GM23338 (cell line): ENCODE measurements around the gene RYR1. TPM values are rescaled to one million over a fixed set of nuclear protein-coding genes. Genes with fewer than 3 reads are reported as not detected.

Experiments
- ATAC-seq: fragments of 200-7000 bp; cut with Tn5 transposase; 3 replicates; pipeline ENCODE4 v1.9.1; 2020
- DNase-seq: peaks from one replicate; pipeline ENCODE4 v3.0.0-alpha.2; 2015; ENCODE audit warnings: low spot score
- H2AFZ ChIP-seq: fragments of 200-600 bp; sonication (generic); 2 replicates; pipeline ENCODE4 v1.8.0; 2016; ENCODE audit warnings: antibody characterized with exemption, mild to moderate bottlenecking, moderate library complexity
- H3F3A ChIP-seq: fragments of 200-600 bp; sonication (generic); replicated peaks from 2 replicates; pipeline ENCODE4 v1.8.0; 2017; ENCODE audit warnings: antibody characterized with exemption, mixed run types, low read depth
- H3K27ac ChIP-seq: fragments of 200-600 bp; sonication (generic); 2 replicates; pipeline ENCODE4 v1.6.1; 2016; ENCODE audit warnings: low read depth
- H3K27me3 ChIP-seq: fragments of 200-600 bp; sonication (generic); 2 replicates; pipeline ENCODE4 v1.8.0; 2016; ENCODE audit warnings: mild to moderate bottlenecking, mixed run types, moderate library complexity; ENCODE audit not compliant: insufficient read depth
- H3K36me3 ChIP-seq: fragments of 200-600 bp; sonication (generic); 2 replicates; pipeline ENCODE4 v1.8.0; 2016; ENCODE audit warnings: mild to moderate bottlenecking; ENCODE audit not compliant: insufficient read depth
- H3K4me1 ChIP-seq: fragments of 200-600 bp; sonication (generic); 2 replicates; pipeline ENCODE4 v1.8.0; 2016; ENCODE audit warnings: mild to moderate bottlenecking, moderate library complexity; ENCODE audit not compliant: insufficient read depth
- H3K4me2 ChIP-seq: fragments of 200-600 bp; sonication (generic); 2 replicates; pipeline ENCODE4 v1.7.1; 2017; ENCODE audit warnings: mixed run types
- H3K4me3 ChIP-seq: fragments of 200-600 bp; sonication (generic); 2 replicates; pipeline ENCODE4 v1.6.1; 2016; ENCODE audit warnings: mixed run types
- H3K79me2 ChIP-seq: fragments of 200-600 bp; sonication (generic); replicated peaks from 2 replicates; pipeline ENCODE4 v1.8.0; 2017; ENCODE audit warnings: mild to moderate bottlenecking; ENCODE audit not compliant: insufficient read depth
- H3K9me2 ChIP-seq: fragments of 200-600 bp; sonication (generic); 2 replicates; pipeline ENCODE4 v1.8.0; 2017; ENCODE audit not compliant: insufficient read depth
- H4K20me1 ChIP-seq: fragments of 200-600 bp; sonication (generic); replicated peaks from 2 replicates; pipeline ENCODE4 v1.8.0; 2017; ENCODE audit warnings: mild to moderate bottlenecking; ENCODE audit not compliant: insufficient read depth
- H3K27ac Mint-ChIP-seq: 2 replicates; pipeline ENCODE4 v1.8.0; 2020; ENCODE audit warnings: inconsistent platforms, mild to moderate bottlenecking, moderate library complexity, mixed read lengths
- H3K27me3 Mint-ChIP-seq: 3 replicates; pipeline ENCODE4 v1.8.0; 2022; ENCODE audit warnings: low read depth, mild to moderate bottlenecking, moderate library complexity, mixed read lengths, inconsistent platforms; ENCODE audit not compliant: insufficient read depth, poor library complexity
- H3K36me3 Mint-ChIP-seq: 3 replicates; pipeline ENCODE4 v1.8.0; 2021; ENCODE audit warnings: low read depth, mild to moderate bottlenecking, inconsistent platforms, moderate library complexity, mixed read lengths
- H3K4me1 Mint-ChIP-seq: 3 replicates; pipeline ENCODE4 v1.8.0; 2020; ENCODE audit warnings: mild to moderate bottlenecking, inconsistent platforms, mixed read lengths
- H3K4me3 Mint-ChIP-seq: 3 replicates; pipeline ENCODE4 v1.8.0; 2021; ENCODE audit warnings: moderate library complexity, mild to moderate bottlenecking, inconsistent platforms, mixed read lengths
- H3K9me3 Mint-ChIP-seq: 3 replicates; pipeline ENCODE4 v1.8.0; 2020; ENCODE audit warnings: moderate library complexity, mild to moderate bottlenecking, inconsistent platforms, mixed read lengths
- CREB1 ChIP-seq: fragments of 250-450 bp; sonication (Bioruptor Pico); IDR thresholded peaks from 2 replicates; pipeline ENCODE4 v1.5.0; 2020; ENCODE audit warnings: low read depth, mild to moderate bottlenecking, moderate library complexity
- EZH2 ChIP-seq: fragments of 200-600 bp; sonication (generic); IDR thresholded peaks from one replicate; pipeline ENCODE4 v1.8.0; 2017; ENCODE audit warnings: antibody characterized with exemption, mild to moderate bottlenecking, low read depth; ENCODE audit not compliant: unreplicated experiment
- EZH2phosphoT487 ChIP-seq: fragments of 200-600 bp; sonication (generic); IDR thresholded peaks from one replicate; pipeline ENCODE4 v1.8.1; 2018; ENCODE audit warnings: antibody characterized with exemption; ENCODE audit not compliant: unreplicated experiment
- JUNB ChIP-seq: IDR thresholded peaks from one replicate; pipeline ENCODE4 v1.6.1; 2016; ENCODE audit warnings: antibody characterized with exemption; ENCODE audit not compliant: unreplicated experiment
- NANOG ChIP-seq: IDR thresholded peaks from 2 replicates; pipeline ENCODE4 v1.6.1; 2016; ENCODE audit warnings: antibody characterized with exemption, borderline replicate concordance
- POLR2AphosphoS5 ChIP-seq: IDR thresholded peaks from 2 replicates; pipeline ENCODE4 v1.6.1; 2016; ENCODE audit warnings: antibody characterized with exemption, low read depth
- REST ChIP-seq: IDR thresholded peaks from one replicate; pipeline ENCODE4 v1.6.1; 2018; ENCODE audit warnings: antibody characterized with exemption; ENCODE audit not compliant: unreplicated experiment
- STAT1 ChIP-seq: IDR thresholded peaks from one replicate; pipeline ENCODE4 v1.6.1; 2016; ENCODE audit warnings: antibody characterized with exemption; ENCODE audit not compliant: unreplicated experiment
- ZNF114 ChIP-seq: fragments of 250-450 bp; sonication (Bioruptor Pico); IDR thresholded peaks from 2 replicates; pipeline ENCODE4 v1.5.0; 2020; ENCODE audit warnings: mild to moderate bottlenecking, moderate library complexity
- ZNF331 ChIP-seq: fragments of 250-450 bp; sonication (Bioruptor Pico); IDR thresholded peaks from 2 replicates; pipeline ENCODE4 v1.5.0; 2020; ENCODE audit warnings: low read depth, mild to moderate bottlenecking, moderate library complexity
- polyA plus RNA-seq: library from polyadenylated mRNA; unstranded; fragments of >200 nt; fragmentation: Nextera tagmentation; extraction: Ambion mirVana; gene quantifications from 2 replicates; pipeline ENCODE4 v1.2.1, GENCODE V29; 2016
- total RNA-seq: library from RNA; depleted of rRNA; stranded (reverse); fragments of >200 nt; shearing (Covaris generic); gene quantifications from 2 replicates; pipeline ENCODE4 v1.2.3, GENCODE V29; 2014
- TF ChIP-seq, protein P1 (sequence below), 2 experiments: fragments of 200-600 bp in 1 of 2; sonication (generic) in 1 of 2; conservative IDR thresholded peaks; 2 replicates each; pipeline versions ENCODE4 v1.5.1 to v1.6.1; 2016 to 2017; ENCODE audit warnings: antibody characterized with exemption in 2 of 2, low read depth in 2 of 2, mild to moderate bottlenecking in 2 of 2, moderate library complexity in 1 of 2
- TF ChIP-seq, protein P2 (sequence below): IDR thresholded peaks from 2 replicates; pipeline ENCODE4 v1.6.1; 2016; ENCODE audit warnings: antibody characterized with exemption
- TF ChIP-seq, protein P3 (sequence below): fragments of 250-450 bp; sonication (Bioruptor Pico); IDR thresholded peaks from 2 replicates; pipeline ENCODE4 v1.5.0; 2020; ENCODE audit warnings: mild to moderate bottlenecking, moderate library complexity

RYR1 gene
- total and polyA plus RNA-seq, 2 experiments from 2014 or later = 4.0 to 26.7 TPM

DNA sequence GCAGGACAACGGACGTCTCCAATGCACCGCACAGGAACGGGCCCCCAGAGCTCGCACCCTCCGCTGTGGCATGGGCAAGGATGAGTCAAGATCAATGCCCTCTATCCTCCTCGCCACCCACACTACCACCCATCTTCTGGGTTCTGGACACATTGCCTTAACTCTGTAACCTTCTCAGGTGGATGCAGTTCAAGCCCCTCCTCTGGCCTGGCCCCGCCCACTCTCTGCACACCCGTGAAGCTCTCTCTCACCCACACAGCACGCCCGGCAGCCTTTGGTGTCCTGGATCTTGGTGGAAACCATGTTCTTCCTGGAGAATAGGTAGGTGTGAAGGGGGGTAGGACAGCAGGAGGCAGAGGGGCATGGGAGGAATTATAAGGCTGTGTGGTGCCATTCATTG, 163.6 kb downstream of the RYR1 start:
- H3K4me3 Mint-ChIP-seq = peak overlapping the region; percentile 94
- peaks cover 6% of the 10 kb centered on the region; the same call in 1 of the 3 replicates for H3K4me1 Mint-ChIP-seq
- H2AFZ ChIP-seq = peak overlapping the region; percentile 98
- no peaks in the 10 kb centered on the region; the same call in 2 of the 3 replicates for H3K36me3 Mint-ChIP-seq
- ATAC-seq (peak; percentile 3), DNase-seq (peak; percentile 35)
- no peaks in the 10 kb centered on the region for H3K9me2 ChIP-seq
- H3K4me1 ChIP-seq = no peaks in the 10 kb centered on the region
- no peaks in the 10 kb centered on the region for H3K79me2 ChIP-seq
- no peaks in the 10 kb centered on the region for H3K36me3 ChIP-seq
- no peaks in the 10 kb centered on the region for H3K27me3 ChIP-seq
- H3K9me3 Mint-ChIP-seq = no peaks in the 10 kb centered on the region
- peaks cover 15% of the 10 kb centered on the region for H3F3A ChIP-seq
- peaks cover 31% of the 10 kb centered on the region for H3K27me3 Mint-ChIP-seq
- no peak overlapping the region for H3K27ac Mint-ChIP-seq
- H3K27ac ChIP-seq = no peak overlapping the region
- peak overlapping the region; percentile 84 for H3K4me3 ChIP-seq
- H4K20me1 ChIP-seq = no peaks in the 10 kb centered on the region
- TF ChIP-seq STAT1 = no peak
- no peak for TF ChIP-seq EZH2
- TF ChIP-seq JUNB = no peak
- TF ChIP-seq ZNF114 = no peak
- TF ChIP-seq, protein P1, sequence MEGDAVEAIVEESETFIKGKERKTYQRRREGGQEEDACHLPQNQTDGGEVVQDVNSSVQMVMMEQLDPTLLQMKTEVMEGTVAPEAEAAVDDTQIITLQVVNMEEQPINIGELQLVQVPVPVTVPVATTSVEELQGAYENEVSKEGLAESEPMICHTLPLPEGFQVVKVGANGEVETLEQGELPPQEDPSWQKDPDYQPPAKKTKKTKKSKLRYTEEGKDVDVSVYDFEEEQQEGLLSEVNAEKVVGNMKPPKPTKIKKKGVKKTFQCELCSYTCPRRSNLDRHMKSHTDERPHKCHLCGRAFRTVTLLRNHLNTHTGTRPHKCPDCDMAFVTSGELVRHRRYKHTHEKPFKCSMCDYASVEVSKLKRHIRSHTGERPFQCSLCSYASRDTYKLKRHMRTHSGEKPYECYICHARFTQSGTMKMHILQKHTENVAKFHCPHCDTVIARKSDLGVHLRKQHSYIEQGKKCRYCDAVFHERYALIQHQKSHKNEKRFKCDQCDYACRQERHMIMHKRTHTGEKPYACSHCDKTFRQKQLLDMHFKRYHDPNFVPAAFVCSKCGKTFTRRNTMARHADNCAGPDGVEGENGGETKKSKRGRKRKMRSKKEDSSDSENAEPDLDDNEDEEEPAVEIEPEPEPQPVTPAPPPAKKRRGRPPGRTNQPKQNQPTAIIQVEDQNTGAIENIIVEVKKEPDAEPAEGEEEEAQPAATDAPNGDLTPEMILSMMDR (conservative IDR thresholded peaks at IDR 0.05; ENCODE audit: low read depth in 2 of 2) = no peak
- TF ChIP-seq POLR2AphosphoS5 = no peak
- no peak for TF ChIP-seq EZH2phosphoT487
- TF ChIP-seq NANOG = no peak
- no peak for TF ChIP-seq CREB1
- TF ChIP-seq ZNF331 (CRISPR knock-in tag) = no peak
- TF ChIP-seq, protein P2, sequence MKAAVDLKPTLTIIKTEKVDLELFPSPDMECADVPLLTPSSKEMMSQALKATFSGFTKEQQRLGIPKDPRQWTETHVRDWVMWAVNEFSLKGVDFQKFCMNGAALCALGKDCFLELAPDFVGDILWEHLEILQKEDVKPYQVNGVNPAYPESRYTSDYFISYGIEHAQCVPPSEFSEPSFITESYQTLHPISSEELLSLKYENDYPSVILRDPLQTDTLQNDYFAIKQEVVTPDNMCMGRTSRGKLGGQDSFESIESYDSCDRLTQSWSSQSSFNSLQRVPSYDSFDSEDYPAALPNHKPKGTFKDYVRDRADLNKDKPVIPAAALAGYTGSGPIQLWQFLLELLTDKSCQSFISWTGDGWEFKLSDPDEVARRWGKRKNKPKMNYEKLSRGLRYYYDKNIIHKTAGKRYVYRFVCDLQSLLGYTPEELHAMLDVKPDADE = no peak
- no peak for TF ChIP-seq REST
- TF ChIP-seq, protein P3, sequence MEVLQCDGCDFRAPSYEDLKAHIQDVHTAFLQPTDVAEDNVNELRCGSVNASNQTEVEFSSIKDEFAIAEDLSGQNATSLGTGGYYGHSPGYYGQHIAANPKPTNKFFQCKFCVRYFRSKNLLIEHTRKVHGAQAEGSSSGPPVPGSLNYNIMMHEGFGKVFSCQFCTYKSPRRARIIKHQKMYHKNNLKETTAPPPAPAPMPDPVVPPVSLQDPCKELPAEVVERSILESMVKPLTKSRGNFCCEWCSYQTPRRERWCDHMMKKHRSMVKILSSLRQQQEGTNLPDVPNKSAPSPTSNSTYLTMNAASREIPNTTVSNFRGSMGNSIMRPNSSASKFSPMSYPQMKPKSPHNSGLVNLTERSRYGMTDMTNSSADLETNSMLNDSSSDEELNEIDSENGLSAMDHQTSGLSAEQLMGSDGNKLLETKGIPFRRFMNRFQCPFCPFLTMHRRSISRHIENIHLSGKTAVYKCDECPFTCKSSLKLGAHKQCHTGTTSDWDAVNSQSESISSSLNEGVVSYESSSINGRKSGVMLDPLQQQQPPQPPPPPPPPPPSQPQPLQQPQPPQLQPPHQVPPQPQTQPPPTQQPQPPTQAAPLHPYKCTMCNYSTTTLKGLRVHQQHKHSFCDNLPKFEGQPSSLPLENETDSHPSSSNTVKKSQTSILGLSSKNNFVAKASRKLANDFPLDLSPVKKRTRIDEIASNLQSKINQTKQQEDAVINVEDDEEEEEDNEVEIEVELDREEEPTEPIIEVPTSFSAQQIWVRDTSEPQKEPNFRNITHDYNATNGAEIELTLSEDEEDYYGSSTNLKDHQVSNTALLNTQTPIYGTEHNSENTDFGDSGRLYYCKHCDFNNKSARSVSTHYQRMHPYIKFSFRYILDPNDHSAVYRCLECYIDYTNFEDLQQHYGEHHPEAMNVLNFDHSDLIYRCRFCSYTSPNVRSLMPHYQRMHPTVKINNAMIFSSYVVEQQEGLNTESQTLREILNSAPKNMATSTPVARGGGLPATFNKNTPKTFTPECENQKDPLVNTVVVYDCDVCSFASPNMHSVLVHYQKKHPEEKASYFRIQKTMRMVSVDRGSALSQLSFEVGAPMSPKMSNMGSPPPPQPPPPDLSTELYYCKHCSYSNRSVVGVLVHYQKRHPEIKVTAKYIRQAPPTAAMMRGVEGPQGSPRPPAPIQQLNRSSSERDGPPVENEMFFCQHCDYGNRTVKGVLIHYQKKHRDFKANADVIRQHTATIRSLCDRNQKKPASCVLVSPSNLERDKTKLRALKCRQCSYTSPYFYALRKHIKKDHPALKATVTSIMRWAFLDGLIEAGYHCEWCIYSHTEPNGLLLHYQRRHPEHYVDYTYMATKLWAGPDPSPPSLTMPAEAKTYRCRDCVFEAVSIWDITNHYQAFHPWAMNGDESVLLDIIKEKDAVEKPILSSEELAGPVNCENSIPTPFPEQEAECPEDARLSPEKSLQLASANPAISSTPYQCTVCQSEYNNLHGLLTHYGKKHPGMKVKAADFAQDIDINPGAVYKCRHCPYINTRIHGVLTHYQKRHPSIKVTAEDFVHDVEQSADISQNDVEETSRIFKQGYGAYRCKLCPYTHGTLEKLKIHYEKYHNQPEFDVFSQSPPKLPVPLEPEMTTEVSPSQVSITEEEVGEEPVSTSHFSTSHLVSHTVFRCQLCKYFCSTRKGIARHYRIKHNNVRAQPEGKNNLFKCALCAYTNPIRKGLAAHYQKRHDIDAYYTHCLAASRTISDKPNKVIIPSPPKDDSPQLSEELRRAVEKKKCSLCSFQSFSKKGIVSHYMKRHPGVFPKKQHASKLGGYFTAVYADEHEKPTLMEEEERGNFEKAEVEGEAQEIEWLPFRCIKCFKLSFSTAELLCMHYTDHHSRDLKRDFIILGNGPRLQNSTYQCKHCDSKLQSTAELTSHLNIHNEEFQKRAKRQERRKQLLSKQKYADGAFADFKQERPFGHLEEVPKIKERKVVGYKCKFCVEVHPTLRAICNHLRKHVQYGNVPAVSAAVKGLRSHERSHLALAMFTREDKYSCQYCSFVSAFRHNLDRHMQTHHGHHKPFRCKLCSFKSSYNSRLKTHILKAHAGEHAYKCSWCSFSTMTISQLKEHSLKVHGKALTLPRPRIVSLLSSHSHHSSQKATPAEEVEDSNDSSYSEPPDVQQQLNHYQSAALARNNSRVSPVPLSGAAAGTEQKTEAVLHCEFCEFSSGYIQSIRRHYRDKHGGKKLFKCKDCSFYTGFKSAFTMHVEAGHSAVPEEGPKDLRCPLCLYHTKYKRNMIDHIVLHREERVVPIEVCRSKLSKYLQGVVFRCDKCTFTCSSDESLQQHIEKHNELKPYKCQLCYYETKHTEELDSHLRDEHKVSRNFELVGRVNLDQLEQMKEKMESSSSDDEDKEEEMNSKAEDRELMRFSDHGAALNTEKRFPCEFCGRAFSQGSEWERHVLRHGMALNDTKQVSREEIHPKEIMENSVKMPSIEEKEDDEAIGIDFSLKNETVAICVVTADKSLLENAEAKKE (CRISPR knock-in tag) = no peak
- peak overlapping the region; percentile 81; the same call in 1 of the 2 replicates for H3K4me2 ChIP-seq
